Lower leg skin (tissue), 4 donors: Measurements from ENCODE around the gene EPB41L2. TPM values are rescaled to one million over a fixed set of nuclear protein-coding genes. Genes with fewer than 3 reads are reported as not detected.
"Not testable (repeated sequence)": the region's sequence is repeated elsewhere in the genome, so short reads cannot be mapped to it uniquely, and the experiment has no call there.

Experiments
- DNase-seq, 2 donors: peaks; one replicate each; pipeline ENCODE4 v3.0.0-alpha.2; 2019; ENCODE audit warnings: low spot score in 2 of 2
- H3K4me3 ChIP-seq: fragments of 200-600 bp; sonication (generic); 2 replicates; pipeline ENCODE4 v1.5.1; 2017; ENCODE audit warnings: mild to moderate bottlenecking, low read depth; ENCODE audit not compliant: poor library complexity, severe bottlenecking
- CTCF ChIP-seq, 3 donors: fragments of 450-650 bp; IDR thresholded peaks; one replicate each; pipeline ENCODE4 v1.5.1; 2016; ENCODE audit warnings: antibody characterized with exemption in 3 of 3, mild to moderate bottlenecking in 3 of 3, moderate library complexity in 2 of 3
- POLR2A ChIP-seq, 2 donors: fragments of 450-650 bp; IDR thresholded peaks; one replicate each; pipeline ENCODE4 v1.6.1; 2016 to 2017; ENCODE audit warnings: antibody characterized with exemption in 2 of 2, mild to moderate bottlenecking in 1 of 2, moderate library complexity in 1 of 2
- WGBS, 2 donors: methylation state at CpG; one replicate each; pipeline ENCODE4 v1.1.5; 2018; 5-methylcytosine and 5-hydroxymethylcytosine counted together
- intact Hi-C: fragments of 100-400 bp; cut with DNase I; formaldehyde crosslinking; loops from one replicate; pipeline ENCODE4 v1.15.0; 2023; ENCODE audit warnings: low total_unique reads
- total RNA-seq, 4 donors: library from RNA; depleted of rRNA; stranded (reverse); fragments of >200 nt; gene quantifications; one replicate each; pipeline ENCODE4 v1.1.0, GENCODE V29; 2016

The EPB41L2 gene
- total RNA-seq, 4 donors from 2014 or later, result 8.6 to 19.4 (median 13.8) TPM

GRCh38 chr6:130943738-130944137 is 119.3 kb downstream of the EPB41L2 start:
- intact Hi-C loops, result no loop called here
- no peak overlapping the region for H3K4me3 ChIP-seq
- no peak for TF ChIP-seq POLR2A (IDR thresholded peaks at IDR 0.05)
- no peak for TF ChIP-seq CTCF (IDR thresholded peaks at IDR 0.05)
- no peak for DNase-seq
- WGBS, 2 donors, result 77 to 91% methylated on average over 4 of the region's 4 CpGs

DNA sequence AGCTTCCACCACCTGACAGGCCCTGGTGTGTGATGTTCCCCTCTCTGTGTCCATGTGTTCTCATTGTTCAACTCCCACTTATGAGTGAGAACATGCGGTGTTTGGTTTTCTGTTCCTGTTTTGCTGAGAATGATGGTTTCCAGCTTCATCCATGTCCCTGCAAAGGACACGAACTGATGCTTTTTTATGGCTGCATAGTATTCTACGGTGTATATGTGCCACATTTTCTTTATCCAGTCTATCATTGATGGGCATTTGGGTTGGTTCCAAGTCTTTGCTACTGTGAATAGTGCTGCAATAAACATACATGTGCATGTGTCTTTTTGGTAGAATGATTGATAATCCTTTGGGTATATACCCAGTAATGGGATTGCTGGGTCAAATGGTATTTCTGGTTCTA is 120.3 kb downstream of the EPB41L2 start:
- DNase-seq, H3K4me3 ChIP-seq, intact Hi-C loops: not testable (repeated sequence)
- WGBS, 2 donors, result 94 to 98% methylated on average over 3 of the region's 3 CpGs

DNA sequence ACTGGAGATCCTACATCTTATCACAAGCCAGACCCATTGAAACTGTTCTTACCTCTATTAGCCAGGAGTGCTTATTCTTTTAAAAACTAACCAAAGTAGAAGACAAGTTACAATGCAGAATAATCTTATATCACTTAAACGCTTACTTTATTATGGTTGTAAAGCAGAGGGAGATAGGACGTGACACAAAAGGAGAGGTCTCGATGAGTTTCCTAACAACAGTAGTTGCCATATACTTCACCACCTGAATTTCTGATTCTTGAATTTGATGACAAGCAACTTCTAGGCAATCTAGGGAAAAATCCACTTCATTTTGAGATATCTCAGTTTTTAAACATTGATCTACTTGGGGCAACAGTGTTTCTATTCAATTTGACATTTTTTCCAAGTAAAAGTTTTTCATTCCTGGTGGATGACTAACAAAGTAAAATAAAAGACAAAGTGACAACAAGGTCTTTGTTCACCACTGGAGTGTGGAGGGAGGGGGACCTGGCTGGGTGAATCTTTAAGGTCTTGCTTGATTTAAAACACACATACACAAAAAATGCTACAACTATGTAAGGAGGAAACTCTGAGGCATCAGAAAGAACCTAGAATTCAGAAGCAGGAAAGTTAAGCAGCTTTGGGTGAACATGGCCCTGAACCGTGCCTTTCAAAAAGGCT is 125.0 kb downstream of the EPB41L2 start:
- no peak for DNase-seq
- no peak overlapping the region for H3K4me3 ChIP-seq
- 86 to 90% methylated on average over 4 of the region's 4 CpGs for WGBS, 2 donors
- TF ChIP-seq CTCF (IDR thresholded peaks at IDR 0.05), result no peak
- TF ChIP-seq POLR2A (IDR thresholded peaks at IDR 0.05), result no peak
- intact Hi-C loops, result no loop called here

DNA sequence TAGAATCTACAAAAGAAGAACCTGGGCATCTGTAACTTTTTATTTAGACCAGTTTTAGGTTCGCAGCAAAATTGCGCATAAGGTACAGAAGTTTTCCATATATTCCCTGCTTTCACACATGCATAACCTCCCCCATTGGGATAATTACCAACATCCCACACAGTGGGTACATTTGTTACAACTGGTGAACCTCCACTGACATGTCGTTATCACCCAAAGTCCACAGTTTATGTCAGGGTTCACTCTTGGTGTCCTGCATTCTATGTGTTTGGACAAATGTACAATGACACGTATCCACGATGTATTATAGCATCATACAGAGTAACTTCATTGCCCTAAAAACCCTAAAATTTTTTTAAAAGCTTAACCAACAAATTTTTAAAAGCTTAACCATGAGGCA is 126.1 kb downstream of the EPB41L2 start:
- intact Hi-C loops, result no loop called here
- no peak for DNase-seq
- TF ChIP-seq CTCF (IDR thresholded peaks at IDR 0.05) (no peak), POLR2A (IDR thresholded peaks at IDR 0.05) (no peak)
- H3K4me3 ChIP-seq, result no peak overlapping the region
- WGBS, 2 donors, result 85 to 91% methylated on average over 5 of the region's 5 CpGs

- intact Hi-C loops, result no loop called here
- TF ChIP-seq POLR2A (IDR thresholded peaks at IDR 0.05), result no peak
- TF ChIP-seq CTCF (IDR thresholded peaks at IDR 0.05), result no peak
- DNase-seq, result no peak
- H3K4me3 ChIP-seq, result no peak overlapping the region
These were observed 127.1 kb downstream of the EPB41L2 start for GRCh38 chr6:130935978-130936377.

- WGBS, 2 donors, result 44 to 56% methylated on average over 4 of the region's 4 CpGs
- intact Hi-C loops, result no loop called here
- DNase-seq, result no peak
- TF ChIP-seq CTCF (IDR thresholded peaks at IDR 0.05), result no peak
- no peak for TF ChIP-seq POLR2A (IDR thresholded peaks at IDR 0.05)
- no peak overlapping the region for H3K4me3 ChIP-seq
These were observed 128.0 kb downstream of the EPB41L2 start for GRCh38 chr6:130934848-130935585.
